SK-N-SH treated with all-trans-retinoic acid at 6 μM for 48 hours (cell line): ENCODE data around the gene ALPK3.

Experiments used
- ARNTL ChIP-seq: fragments of 450-650 bp; formaldehyde crosslinking; IDR thresholded peaks from 2 replicates; pipeline ENCODE4 v1.5.0; 2020; ENCODE audit warnings: low read depth, mild to moderate bottlenecking, moderate library complexity, borderline replicate concordance
- CSDC2 ChIP-seq: fragments of 250-450 bp; sonication (Bioruptor Pico); IDR thresholded peaks from 2 replicates; pipeline ENCODE4 v1.5.0; 2020; ENCODE audit warnings: mild to moderate bottlenecking, moderate library complexity
- ESRRG ChIP-seq: fragments of 250-450 bp; sonication (Bioruptor Pico); IDR thresholded peaks from 2 replicates; pipeline ENCODE4 v1.6.1; 2021; ENCODE audit warnings: mild to moderate bottlenecking
- TCF4 ChIP-seq: fragments of 250-450 bp; sonication (Bioruptor Pico); IDR thresholded peaks from 2 replicates; pipeline ENCODE4 v1.8.0; 2021; ENCODE audit warnings: mild to moderate bottlenecking, moderate library complexity, borderline replicate concordance
- ZFP3 ChIP-seq: fragments of 250-450 bp; sonication (Bioruptor Pico); IDR thresholded peaks from 2 replicates; pipeline ENCODE4 v1.5.0; 2020; ENCODE audit warnings: mild to moderate bottlenecking, moderate library complexity
- ZNF565 ChIP-seq: fragments of 450-650 bp; formaldehyde crosslinking; conservative IDR thresholded peaks from 2 replicates; pipeline ENCODE4 v1.5.0; 2020; ENCODE audit warnings: low read depth, mild to moderate bottlenecking, moderate library complexity
- TF ChIP-seq, protein P1 (sequence below): fragments of 250-450 bp; sonication (Bioruptor Pico); IDR thresholded peaks from 2 replicates; pipeline ENCODE4 v1.8.0; 2020; ENCODE audit warnings: mild to moderate bottlenecking, moderate library complexity, borderline replicate concordance
- TF ChIP-seq, protein P2 (sequence below): fragments of 250-450 bp; sonication (Bioruptor Pico); IDR thresholded peaks from 2 replicates; pipeline ENCODE4 v1.8.0; 2021; ENCODE audit warnings: low read depth, mild to moderate bottlenecking, moderate library complexity, borderline replicate concordance

DNA sequence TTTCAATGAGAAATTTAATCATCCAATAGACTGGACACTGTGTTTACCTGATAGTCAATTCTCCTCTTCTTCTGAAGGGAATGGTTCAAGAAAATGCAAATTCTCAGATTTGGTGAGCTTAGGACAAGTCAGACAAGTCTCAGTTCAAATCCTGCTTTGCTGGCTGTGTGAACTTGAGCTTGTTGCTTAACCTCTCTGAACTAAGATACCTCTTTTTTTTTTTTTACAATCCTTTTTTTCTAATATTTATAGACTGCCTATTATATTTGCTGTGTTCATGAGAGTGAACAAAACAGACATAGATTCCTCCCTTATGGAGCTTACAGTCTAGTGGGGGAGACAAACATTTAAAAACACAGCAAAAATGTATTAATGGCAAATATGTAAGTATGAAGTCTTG lies 59.1 kb downstream of the ALPK3 start:
- TF ChIP-seq, protein P1, sequence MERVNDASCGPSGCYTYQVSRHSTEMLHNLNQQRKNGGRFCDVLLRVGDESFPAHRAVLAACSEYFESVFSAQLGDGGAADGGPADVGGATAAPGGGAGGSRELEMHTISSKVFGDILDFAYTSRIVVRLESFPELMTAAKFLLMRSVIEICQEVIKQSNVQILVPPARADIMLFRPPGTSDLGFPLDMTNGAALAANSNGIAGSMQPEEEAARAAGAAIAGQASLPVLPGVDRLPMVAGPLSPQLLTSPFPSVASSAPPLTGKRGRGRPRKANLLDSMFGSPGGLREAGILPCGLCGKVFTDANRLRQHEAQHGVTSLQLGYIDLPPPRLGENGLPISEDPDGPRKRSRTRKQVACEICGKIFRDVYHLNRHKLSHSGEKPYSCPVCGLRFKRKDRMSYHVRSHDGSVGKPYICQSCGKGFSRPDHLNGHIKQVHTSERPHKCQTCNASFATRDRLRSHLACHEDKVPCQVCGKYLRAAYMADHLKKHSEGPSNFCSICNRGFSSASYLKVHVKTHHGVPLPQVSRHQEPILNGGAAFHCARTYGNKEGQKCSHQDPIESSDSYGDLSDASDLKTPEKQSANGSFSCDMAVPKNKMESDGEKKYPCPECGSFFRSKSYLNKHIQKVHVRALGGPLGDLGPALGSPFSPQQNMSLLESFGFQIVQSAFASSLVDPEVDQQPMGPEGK, result no peak
- TF ChIP-seq TCF4 (CRISPR knock-in tag), result no peak
- TF ChIP-seq, protein P2, sequence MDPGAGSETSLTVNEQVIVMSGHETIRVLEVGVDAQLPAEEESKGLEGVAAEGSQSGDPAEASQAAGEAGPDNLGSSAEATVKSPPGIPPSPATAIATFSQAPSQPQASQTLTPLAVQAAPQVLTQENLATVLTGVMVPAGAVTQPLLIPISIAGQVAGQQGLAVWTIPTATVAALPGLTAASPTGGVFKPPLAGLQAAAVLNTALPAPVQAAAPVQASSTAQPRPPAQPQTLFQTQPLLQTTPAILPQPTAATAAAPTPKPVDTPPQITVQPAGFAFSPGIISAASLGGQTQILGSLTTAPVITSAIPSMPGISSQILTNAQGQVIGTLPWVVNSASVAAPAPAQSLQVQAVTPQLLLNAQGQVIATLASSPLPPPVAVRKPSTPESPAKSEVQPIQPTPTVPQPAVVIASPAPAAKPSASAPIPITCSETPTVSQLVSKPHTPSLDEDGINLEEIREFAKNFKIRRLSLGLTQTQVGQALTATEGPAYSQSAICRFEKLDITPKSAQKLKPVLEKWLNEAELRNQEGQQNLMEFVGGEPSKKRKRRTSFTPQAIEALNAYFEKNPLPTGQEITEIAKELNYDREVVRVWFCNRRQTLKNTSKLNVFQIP (CRISPR knock-in tag), result no peak
- no peak for TF ChIP-seq ESRRG
- no peak for TF ChIP-seq CSDC2
- TF ChIP-seq ZFP3 (CRISPR knock-in tag), result no peak
- TF ChIP-seq ZNF565 (CRISPR knock-in tag), result no peak
- TF ChIP-seq ARNTL (CRISPR knock-in tag), result no peak
